Hematopoietic multipotent progenitor cell treated with erythropoietin and hydrocortisone succinate and interleukin-3 and kit ligand, for 17 days (in vitro differentiated cells): ENCODE data around the gene AJM1.

ENCODE experiments used
- DNase-seq: peaks from one replicate; pipeline ENCODE4 v3.0.0-alpha.2; 2015; ENCODE audit warnings: low spot score

AJM1 gene

DNA sequence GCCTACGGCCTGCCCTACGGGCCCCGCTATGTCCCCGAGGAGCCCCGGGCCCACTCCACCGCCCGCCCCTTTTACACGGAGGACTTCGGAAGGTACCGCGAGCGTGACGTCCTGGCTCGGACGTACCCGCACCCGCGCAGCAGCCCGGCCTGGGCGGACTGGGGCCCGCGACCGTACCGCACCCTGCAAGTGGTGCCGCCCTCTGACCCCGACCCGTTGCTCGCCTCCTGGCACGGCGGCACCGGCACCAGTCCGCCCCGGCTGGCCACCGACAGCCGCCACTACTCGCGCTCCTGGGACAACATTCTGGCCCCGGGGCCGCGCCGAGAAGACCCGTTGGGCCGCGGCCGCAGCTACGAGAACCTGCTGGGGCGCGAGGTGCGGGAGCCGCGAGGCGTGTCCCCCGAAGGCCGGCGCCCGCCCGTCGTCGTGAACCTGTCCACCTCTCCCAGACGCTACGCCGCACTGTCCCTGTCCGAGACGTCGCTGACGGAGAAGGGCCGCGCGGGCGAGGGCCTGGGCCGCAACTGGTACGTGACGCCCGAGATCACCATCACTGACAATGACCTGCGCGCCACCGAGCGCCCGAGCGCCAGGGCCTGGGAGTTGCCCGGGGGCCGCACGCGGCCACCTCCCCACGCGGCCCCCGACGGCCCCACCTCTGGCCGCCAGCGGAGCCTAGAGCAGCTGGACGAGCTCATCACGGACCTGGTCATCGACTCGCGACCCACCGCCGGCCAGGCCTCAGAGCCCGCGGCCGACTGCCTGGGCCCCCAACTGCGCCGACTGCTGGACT lies 3.4 kb downstream of the AJM1 start:
- DNase-seq, result no peak

DNA sequence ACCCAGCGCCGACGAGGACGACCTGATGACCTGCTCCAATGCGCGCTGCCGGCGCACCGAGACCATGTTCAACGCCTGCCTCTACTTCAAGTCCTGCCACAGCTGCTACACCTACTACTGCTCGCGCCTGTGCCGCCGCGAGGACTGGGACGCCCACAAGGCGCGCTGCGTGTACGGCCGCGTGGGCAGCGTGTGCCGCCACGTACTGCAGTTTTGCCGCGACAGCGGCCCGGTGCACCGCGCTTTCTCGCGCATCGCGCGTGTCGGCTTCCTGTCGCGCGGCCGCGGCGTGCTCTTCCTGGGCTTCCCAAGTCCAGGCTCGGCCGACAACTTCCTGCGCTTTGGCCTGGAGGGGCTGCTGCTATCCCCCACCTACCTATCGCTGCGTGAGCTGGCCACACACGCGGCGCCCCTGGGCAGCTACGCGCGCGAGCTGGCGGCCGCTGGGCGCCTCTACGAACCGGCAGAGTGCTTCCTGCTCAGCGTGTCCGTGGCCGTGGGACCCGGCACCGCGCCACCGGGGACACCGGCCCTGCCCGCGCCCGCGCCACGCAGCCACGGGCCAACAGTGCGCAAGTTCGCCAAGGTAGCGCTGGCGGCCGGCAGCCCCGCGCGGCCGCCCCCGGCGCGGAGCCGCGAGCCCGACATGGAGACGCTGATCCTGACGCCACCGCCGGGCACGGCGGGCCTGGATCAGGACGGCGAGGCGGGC lies 4.3 kb downstream of the AJM1 start:
- DNase-seq, result no peak

DNA sequence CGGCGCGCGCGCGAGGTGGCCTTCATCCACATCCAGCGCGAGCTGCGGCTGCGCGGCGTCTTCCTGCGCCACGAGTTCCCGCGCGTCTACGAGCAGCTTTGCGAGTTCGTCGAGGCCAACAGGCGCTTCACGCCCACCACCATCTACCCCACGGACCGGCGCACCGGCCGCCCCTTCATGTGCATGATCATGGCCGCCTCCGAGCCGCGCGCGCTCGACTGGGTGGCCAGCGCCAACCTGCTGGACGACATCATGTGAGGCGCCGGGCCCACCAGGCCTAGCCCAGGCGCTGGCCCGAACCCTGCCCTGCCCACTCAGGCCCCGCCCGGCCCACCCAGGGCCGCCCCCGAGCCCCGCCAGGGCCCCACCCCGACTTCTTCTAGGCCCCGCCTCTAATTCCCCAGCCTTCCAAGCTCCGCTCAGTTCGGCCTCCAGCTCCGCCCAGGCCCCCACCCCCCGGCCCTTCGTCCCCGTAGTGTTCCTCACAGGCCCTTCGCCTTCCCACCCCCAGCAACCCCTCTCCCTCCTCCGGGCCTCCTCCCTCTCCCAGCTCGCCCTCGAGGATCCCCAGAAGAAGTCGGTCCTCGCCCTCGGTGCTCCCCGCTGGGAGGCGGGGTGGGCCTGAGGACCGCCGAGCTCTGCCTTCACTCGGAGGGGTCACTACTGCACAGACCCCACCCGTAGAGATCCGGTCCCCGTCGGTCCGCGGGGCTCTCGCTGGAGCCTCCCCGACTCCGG lies 5.0 kb downstream of the AJM1 start:
- peak; percentile 42 for DNase-seq

DNA sequence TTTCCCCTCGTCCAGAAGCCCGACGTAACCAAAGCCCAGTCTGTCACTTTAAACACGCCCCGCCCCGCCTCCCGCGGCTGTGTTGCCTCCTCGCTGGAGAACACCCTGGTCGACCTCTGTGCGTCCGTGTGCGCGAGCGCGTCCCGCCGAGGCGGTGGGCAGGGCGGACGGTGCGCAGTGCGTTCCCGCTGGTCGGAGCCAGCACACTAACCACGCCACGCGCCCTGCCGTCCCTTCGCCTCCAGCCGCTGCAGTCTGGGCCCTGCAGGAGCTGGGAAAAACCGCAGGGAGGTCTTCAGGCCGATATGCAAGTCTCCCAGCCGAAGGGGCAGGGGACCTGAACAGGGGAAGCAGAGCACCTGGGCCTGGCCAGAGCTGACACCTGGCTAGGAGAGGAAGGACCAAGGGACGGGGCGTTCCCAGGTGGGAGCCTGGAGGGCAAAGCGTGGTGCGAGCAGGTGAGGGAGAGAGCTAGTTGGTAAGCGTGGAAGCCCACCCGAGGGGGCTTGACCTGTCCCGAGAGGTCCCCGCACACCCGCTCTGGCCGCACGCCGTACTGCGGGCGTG lies 5.6 kb downstream of the AJM1 start:
- DNase-seq, result peak; percentile 32

DNA sequence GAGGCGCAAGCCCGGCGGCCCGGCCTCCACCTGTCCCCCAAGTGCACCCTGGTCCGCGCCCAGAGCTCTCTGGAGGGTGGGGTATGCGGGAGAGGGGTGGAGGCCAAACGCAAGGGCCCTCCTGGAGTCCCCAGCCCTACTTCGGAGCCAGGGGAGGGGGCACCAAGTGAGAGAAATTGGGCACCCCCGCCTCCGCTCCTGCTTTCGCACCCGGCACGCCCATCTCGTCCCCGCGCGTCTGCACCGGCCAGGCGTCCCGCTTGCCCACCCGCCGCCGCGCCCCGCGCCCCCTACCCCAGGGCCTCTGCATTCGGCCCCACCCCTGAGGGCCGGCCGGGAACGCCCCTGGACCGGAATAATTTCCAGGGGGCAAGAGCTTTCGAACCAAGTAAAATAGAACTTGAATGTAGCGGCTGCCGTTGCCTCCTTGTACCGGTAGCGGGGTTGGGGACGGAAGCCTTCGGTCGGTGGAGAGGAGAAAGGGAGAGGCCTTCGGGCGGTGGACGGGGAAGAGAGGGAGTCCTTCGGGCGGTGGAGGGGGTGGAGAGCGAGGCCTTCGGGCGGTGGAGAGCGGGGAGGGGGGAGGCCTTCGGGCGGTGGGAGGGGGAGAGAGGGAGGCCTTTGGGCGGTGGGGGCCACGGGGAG lies 6.2 kb downstream of the AJM1 start:
- peak; percentile 46 for DNase-seq

DNA sequence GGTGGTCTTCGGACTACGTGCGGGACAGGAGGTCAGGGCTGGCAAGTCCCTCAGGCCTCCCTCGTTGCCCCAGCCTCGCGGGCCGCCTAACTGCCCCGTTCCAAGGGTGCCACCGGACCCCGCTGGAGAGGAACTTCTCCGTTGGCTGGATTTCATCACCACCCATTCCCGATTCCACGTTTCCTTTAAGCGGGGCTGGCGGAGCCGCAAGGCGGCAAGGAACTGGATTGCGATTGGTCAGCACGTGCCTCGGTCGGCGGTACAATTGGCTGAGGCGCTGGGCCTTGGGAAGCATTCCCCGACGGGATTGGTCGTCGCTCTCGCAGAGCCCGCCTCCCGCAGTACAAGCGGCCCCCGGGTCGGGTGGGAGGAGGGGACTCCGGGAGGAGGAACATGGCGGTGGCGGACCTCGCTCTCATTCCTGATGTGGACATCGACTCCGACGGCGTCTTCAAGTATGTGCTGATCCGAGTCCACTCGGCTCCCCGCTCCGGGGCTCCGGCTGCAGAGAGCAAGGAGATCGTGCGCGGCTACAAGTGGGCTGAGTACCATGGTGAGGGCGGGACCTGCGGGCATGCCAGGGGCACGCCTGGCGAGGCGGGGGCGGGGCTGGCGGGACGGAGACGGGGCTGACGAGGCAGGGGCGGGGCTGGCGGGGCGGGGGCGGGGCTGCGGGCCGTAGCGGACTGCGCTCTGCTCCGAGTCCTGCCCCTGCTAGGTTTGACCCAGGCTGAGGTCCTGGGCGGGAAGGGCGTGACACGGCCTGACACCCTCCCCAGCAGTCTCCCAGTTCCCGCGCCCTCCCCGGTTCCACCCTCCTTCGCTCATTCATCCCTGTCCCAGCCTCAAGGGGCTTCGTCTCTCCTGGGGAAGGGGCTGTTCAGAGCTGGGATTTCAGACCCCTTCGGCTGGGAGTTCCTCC lies 7.0 kb downstream of the AJM1 start, which contains the start of gene PHPT1:
Gene PHPT1, plus strand, starts transcription at position 372 of the 922 bp plus-strand sequence. Its CDS starts 22 bp downstream, at position 394.
- DNase-seq, result peak; percentile 98

DNA sequence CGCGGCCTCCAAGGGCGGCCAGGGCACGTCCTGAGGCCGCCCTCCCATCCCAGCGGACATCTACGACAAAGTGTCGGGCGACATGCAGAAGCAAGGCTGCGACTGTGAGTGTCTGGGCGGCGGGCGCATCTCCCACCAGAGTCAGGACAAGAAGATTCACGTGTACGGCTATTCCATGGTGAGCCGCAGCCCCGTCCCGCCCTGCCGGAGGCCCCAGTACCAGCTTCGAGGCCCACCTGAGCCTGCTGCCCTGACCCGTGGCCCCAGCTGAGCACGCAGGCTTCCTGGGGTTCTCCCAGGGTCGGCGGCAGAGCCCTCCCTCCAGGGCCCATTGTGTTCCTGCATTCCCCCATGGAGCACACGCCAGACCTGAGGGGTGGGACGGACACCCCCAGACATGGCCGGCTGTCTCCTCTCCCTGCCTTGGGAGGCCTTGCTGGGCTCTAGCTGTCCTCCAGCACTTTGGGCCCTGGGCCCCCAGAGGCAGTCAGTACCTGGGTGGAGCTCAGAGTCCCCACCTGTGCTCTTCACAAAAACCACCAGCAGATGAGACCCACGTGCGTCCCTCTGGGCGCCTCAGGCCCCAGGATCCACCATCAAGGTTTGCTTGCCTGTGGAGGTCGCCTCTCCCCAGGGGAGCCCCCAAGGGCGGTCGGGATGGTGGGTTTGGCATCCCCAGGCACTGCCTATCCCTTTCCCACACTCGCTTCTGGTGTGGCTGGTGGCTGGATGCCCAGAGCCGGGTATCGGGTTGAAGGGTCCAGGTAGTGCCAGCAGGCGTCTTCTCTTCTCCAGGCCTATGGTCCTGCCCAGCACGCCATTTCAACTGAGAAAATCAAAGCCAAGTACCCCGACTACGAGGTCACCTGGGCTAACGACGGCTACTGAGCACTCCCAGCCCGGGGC lies 7.9 kb downstream of the AJM1 start:
- DNase-seq, result no peak

DNA sequence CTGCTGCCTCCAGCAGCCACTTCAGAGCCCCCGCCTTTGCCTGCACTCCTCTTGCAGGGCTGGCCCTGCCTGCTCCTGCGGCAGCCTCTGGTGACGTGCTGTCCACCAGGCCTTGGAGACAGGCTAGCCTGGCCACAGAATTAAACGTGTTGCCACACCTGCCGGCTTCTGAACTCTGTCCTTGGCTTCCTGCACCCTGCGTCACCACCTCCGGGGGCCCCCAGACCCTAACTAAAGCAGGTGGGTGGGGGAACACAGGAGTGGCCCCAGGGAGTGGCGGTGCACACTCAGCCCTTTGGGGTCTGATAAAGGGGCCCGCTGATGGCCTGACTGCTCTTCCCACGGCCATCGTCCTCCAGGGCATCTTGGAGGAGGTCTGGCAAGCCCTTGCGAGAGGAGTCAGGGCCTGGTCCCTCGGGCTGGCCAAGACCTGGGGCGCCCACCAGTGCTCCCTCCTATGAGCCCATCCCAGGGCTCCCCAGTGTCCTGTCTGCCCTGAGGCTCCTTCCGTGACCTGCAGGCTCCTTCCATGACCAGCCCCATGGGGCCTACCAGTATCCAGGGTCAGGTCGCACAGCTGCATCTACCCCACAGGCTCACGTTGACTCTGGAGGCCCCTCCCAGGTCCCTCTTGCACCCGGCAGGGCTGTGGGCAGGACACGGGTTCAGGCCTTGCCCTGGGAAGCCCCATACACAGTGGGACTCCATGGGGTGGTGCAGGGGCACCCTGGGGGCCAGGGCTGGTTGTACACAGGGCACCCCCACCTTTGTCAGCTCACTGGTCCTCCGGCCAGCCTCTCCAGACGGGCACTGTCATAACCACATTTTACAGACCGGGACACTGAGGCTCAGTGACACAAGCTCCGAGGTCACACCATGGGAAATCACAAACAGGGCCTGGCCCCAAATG lies 8.8 kb downstream of the AJM1 start:
- DNase-seq, result no peak

DNA sequence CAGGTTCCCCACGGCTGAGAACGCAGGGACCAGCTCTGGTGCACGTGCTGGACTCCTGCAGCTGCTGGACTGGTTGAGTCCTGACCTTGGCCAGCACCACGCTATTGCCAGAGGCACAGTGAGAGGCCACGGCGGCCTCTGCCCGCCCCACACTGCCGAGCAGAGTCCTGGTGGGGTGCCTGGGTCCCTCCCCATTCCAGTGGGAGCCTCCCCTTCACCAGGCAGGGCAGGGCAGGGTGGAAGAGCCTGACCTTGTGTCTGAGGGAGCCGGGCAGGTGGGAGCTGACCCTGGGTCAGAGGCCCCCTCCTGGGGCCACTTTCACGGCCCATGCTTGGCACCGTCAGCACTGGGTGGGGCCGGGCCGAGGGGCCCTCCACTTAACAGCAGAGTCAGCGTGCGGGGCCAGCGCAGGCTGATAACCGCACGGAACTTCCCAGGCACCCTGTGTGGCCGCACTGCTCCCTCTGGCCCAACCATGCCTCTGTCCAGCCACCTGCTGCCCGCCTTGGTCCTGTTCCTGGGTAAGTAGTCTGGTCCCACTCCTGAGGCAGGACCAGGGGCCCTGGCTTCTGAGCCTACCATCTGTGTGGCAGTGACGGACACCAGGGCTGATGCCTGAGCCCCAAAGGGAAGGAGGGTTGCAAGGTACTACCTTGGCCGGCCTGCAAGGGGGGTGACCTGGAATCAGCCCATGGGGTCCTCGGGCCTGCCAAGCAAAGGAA lies 9.8 kb downstream of the AJM1 start, which contains the start of gene MAMDC4:
Gene MAMDC4, plus strand, starts transcription at position 406 of the 723 bp plus-strand sequence. Its CDS starts 71 bp downstream, at position 477.
- no peak for DNase-seq

DNA sequence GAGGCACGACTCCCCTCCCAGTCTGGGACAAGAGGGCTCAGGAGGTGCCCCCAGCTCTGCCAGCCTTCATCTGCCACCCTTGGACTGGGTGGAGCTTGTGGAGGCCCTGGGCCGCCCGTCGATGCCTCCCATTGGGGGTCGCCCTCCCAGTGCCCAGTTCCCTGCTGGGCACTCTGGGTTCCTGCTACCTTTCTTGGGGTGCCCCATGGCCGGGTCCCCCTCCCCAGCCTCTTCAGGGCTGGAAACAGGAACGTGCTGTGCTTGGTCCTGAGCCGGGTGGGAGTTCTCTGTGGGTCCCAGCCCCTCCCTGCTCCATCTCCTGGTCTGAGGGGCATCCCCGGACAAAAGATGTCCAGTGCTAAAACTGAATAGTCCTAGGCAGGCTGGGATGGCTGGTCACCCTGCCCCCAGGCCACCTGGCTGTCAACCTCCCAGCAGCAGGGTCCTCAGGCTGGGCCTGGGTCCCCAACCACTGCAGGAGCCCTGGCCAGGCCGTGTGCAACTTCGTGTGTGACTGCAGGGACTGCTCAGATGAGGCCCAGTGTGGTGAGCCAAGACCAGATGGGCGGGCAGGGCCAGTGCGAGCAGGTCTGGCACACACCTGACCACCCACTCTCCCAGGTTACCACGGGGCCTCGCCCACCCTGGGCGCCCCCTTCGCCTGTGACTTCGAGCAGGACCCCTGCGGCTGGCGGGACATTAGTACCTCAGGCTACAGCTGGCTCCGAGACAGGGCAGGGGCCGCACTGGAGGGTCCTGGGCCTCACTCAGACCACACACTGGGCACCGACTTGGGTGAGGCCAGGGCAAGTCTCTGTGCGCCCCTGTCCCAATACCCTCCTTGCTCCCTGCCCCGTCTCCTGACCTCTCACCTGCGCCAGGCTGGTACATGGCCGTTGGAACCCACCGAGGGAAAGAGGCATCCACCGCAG lies 10.7 kb downstream of the AJM1 start:
- no peak for DNase-seq

DNA sequence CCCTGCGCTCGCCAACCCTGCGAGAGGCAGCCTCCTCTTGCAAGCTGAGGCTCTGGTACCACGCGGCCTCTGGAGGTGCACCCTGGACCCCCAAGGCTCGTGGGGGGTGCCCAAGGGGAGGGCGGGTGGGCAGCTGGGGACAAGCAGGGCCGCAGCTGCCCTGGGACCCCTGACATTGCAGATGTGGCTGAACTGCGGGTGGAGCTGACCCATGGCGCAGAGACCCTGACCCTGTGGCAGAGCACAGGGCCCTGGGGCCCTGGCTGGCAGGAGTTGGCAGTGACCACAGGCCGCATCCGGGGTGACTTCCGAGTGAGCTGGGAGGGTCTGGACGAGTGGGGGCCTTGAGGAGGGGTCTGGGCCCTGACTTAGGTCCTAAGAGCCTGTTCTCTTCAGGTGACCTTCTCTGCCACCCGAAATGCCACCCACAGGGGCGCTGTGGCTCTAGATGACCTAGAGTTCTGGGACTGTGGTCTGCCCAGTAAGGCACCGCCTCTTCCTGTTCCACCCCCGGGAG lies 11.4 kb downstream of the AJM1 start:
- no peak for DNase-seq

DNA sequence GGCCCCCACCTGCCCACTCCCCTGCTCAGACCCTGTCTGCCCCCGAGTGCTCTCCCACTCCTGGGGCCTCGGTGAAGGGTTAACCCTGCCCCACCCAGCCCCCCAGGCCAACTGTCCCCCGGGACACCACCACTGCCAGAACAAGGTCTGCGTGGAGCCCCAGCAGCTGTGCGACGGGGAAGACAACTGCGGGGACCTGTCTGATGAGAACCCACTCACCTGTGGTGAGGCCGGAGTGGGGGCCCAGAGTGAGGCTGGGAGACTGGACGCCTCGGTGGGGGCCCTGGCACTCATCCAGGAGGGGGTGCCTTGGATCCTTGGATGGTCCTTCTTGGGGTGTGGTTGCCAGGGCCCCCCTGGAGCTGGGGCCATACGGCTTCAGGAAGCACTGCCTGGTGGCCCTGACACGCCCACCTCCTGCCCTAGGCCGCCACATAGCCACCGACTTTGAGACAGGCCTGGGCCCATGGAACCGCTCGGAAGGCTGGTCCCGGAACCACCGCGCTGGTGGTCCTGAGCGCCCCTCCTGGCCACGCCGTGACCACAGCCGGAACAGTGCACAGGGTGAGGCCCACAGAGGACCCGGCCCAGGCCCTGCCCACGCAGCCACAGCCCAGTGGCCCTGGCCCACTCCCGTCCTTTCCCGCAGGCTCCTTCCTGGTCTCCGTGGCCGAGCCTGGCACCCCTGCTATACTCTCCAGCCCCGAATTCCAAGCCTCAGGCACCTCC lies 12.0 kb downstream of the AJM1 start:
- no peak for DNase-seq

DNA sequence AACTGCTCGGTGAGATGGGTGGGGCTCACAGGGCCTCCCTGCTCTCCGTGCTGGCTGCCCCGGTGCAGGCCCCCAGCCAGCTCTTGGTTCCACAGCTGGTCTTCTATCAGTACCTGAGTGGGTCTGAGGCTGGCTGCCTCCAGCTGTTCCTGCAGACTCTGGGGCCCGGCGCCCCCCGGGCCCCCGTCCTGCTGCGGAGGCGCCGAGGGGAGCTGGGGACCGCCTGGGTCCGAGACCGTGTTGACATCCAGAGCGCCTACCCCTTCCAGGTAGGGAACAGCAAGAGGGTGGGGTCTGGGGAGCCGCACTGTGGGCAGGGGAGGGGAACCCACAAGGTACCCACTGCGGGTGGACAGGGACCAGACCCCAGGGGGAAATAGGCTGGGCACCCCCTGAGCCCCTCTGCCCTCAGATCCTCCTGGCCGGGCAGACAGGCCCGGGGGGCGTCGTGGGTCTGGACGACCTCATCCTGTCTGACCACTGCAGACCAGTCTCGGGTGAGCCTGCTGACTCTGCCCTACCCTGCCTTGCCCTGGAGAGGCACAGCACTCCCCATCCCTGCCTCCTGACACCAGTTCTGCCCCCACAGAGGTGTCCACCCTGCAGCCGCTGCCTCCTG lies 12.7 kb downstream of the AJM1 start:
- DNase-seq, result no peak

DNA sequence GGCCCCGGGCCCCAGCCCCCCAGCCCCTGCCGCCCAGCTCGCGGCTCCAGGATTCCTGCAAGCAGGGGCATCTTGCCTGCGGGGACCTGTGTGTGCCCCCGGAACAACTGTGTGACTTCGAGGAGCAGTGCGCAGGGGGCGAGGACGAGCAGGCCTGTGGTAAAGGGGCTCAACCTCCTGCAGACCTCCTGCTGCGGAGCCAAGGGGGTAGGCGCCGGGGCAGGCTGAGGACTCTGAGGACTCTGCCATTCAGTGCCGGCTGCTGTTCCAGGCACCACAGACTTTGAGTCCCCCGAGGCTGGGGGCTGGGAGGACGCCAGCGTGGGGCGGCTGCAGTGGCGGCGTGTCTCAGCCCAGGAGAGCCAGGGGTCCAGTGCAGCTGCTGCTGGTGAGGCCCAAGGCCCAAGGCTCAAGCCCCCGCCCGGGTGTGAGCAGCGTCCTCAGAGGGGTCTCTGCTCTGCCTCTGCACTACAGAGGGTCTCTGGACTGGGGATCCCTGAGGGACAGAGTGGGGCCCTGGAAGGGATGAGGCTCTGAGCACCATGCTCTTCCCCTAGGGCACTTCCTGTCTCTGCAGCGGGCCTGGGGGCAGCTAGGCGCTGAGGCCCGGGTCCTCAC lies 13.3 kb downstream of the AJM1 start:
- no peak for DNase-seq

DNA sequence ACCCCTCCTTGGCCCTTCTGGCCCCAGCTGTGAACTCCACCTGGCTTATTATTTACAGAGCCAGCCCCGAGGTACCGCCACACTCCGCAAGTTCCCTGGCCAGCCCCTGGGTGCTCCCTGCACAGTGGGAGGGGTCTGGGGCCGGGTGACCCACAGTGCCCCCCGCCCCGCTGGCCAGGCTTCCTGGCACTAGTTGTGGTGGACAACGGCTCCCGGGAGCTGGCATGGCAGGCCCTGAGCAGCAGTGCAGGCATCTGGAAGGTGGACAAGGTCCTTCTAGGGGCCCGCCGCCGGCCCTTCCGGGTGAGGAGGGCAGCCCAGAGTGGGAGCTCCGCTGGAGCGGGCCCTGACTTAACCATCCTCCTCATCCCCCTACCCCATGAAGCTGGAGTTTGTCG lies 13.8 kb downstream of the AJM1 start:
- no peak for DNase-seq
